Nephron progenitor cell (in vitro differentiated cells): ENCODE data around the gene ALK.

Experiments
- DNase-seq: peaks from one replicate; pipeline ENCODE4 v3.0.0; 2021
- H3K27ac Mint-ChIP-seq: 2 replicates; pipeline ENCODE4 v1.8.0; 2021; ENCODE audit warnings: mild to moderate bottlenecking, moderate library complexity, mixed read lengths
- H3K27me3 Mint-ChIP-seq: 2 replicates; pipeline ENCODE4 v1.8.0; 2021; ENCODE audit warnings: mild to moderate bottlenecking, low read depth, mixed read lengths; ENCODE audit not compliant: poor library complexity
- H3K36me3 Mint-ChIP-seq: 2 replicates; pipeline ENCODE4 v1.8.0; 2021; ENCODE audit warnings: low read depth, mixed read lengths
- H3K4me1 Mint-ChIP-seq: 2 replicates; pipeline ENCODE4 v1.8.0; 2021; ENCODE audit warnings: mixed read lengths
- H3K4me3 Mint-ChIP-seq: 2 replicates; pipeline ENCODE4 v1.8.0; 2021; ENCODE audit warnings: mild to moderate bottlenecking, moderate library complexity, mixed read lengths
- H3K9me3 Mint-ChIP-seq: 2 replicates; pipeline ENCODE4 v1.8.0; 2021; ENCODE audit warnings: mild to moderate bottlenecking, moderate library complexity, mixed read lengths
- TF ChIP-seq, protein P1 (sequence below): fragments of 200-600 bp; sonication (generic); IDR thresholded peaks from 2 replicates; pipeline ENCODE4 v1.5.0; 2021; ENCODE audit warnings: antibody characterized with exemption

ALK gene

DNA sequence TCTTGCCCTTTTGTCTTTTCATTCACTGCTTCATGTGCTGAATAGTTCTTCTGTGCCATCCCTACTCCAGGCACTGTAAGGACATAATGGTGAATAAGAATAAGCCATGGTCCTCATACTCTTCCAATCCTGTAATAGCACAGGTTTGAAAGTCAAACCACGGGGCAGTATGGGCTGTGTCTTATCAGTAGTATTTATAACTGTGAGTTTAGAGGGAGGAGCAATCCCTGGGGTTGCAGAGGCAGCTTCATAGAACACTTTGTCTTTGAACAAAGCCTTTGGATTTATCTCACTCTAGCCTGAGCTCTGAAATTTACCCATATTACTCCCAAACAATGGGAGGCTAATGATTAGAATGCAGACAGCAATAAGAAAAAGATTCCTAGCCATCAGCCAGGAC lies 30.2 kb upstream of the ALK start:
- Mint-ChIP-seq H3K27me3 (peaks cover 20% of the 10 kb centered on the region), H3K36me3 (no peaks in the 10 kb centered on the region), H3K9me3 (no peaks in the 10 kb centered on the region), H3K27ac (no peak overlapping the region), H3K4me1 (no peaks in the 10 kb centered on the region), H3K4me3 (no peak overlapping the region)
- no peak for DNase-seq
- TF ChIP-seq, protein P1, sequence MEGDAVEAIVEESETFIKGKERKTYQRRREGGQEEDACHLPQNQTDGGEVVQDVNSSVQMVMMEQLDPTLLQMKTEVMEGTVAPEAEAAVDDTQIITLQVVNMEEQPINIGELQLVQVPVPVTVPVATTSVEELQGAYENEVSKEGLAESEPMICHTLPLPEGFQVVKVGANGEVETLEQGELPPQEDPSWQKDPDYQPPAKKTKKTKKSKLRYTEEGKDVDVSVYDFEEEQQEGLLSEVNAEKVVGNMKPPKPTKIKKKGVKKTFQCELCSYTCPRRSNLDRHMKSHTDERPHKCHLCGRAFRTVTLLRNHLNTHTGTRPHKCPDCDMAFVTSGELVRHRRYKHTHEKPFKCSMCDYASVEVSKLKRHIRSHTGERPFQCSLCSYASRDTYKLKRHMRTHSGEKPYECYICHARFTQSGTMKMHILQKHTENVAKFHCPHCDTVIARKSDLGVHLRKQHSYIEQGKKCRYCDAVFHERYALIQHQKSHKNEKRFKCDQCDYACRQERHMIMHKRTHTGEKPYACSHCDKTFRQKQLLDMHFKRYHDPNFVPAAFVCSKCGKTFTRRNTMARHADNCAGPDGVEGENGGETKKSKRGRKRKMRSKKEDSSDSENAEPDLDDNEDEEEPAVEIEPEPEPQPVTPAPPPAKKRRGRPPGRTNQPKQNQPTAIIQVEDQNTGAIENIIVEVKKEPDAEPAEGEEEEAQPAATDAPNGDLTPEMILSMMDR = no peak

DNA sequence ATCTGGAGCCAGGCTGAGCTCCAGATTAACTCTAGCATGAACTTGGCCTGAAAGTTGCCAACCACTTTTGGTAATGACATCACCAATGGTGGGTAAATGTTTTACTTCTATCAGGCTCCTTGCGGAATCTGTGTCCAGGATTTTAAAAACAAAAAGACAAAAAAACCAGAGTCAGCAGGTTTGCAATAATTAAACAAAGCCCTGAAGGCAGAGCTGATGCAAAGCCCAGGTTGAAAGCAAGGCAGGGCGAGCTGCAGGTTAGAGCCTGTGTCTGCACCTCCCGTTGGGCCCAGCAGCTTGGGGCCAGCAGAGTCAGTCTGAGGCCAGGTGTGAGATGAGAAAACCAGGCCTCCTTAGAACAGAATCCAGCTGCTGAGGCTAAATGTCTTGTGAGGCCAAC lies 29.1 kb upstream of the ALK start:
- Mint-ChIP-seq H3K4me1 (no peaks in the 10 kb centered on the region), H3K9me3 (no peaks in the 10 kb centered on the region), H3K36me3 (no peaks in the 10 kb centered on the region), H3K27ac (no peak overlapping the region), H3K4me3 (no peak overlapping the region), H3K27me3 (peaks cover 18% of the 10 kb centered on the region)
- TF ChIP-seq, protein P1 = no peak
- no peak for DNase-seq

DNA sequence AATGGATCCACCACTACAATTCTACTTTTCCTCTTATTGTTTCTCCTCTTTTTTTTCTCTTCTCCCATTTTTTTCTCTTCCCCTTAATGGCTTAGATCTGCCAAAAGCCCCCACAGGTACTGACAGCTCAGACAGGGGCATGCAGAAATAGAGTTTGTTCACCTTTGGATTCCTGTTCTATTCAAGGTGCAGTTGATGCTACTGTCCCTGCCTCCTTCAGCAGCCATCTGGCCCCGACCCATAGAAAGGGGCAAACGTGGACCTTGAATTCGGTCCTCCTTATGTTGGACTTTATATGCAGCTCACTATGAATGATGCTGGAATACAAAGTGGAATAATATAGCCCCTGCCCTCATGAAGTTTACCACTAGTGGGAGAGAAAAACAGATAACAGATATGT lies 27.7 kb upstream of the ALK start:
- Mint-ChIP-seq H3K27me3 (peaks cover 14% of the 10 kb centered on the region), H3K27ac (no peak overlapping the region), H3K36me3 (no peaks in the 10 kb centered on the region), H3K9me3 (no peaks in the 10 kb centered on the region), H3K4me3 (no peak overlapping the region), H3K4me1 (no peaks in the 10 kb centered on the region)
- TF ChIP-seq, protein P1 = no peak
- no peak for DNase-seq

DNA sequence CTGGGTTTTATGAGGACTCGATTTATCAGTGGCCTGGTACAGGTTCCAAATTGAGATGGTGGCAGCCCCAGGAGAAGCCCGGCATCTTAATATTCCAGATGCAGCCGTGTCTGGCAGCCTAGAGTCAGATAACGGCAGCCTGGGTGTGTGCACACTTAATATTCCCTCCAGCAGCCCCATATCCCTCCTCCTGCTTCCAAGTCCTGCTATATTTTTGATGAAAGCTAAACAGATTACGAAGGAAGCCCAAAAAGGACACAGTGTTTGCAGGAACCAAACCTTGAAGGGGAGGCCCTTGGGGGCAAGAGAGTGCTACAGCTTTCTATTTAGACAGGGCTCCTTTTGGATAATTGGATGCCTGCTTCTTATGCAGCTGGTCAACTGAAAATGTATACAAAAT lies 25.1 kb upstream of the ALK start:
- Mint-ChIP-seq H3K4me1 (no peaks in the 10 kb centered on the region), H3K9me3 (no peaks in the 10 kb centered on the region), H3K4me3 (no peak overlapping the region), H3K36me3 (no peaks in the 10 kb centered on the region), H3K27ac (no peak overlapping the region), H3K27me3 (peaks cover 15% of the 10 kb centered on the region)
- no peak for DNase-seq
- TF ChIP-seq, protein P1 = no peak

DNA sequence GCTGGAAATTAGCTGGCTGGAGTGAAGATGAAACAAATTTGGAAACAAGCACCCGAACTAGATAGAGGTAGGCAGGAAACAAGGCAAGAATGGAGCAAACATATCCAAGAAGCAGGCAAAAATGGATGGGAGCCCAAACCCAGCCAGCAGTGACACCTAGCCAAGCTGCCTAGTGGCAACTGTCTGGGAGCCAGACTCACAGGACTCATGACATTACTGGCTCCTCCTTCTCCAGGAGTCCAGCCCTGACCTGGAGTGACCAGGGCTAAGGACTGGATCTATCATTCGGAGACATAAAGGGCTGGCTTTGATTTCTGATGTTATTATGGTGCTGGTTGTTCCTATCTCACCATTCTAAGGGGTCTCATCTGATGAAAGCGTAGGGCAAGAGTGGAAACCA lies 21.3 kb upstream of the ALK start:
- Mint-ChIP-seq H3K4me1 (peaks cover 5% of the 10 kb centered on the region), H3K27ac (no peak overlapping the region), H3K27me3 (peaks cover 8% of the 10 kb centered on the region), H3K9me3 (no peaks in the 10 kb centered on the region), H3K36me3 (no peaks in the 10 kb centered on the region), H3K4me3 (no peak overlapping the region)
- DNase-seq = no peak
- TF ChIP-seq, protein P1 = no peak

DNA sequence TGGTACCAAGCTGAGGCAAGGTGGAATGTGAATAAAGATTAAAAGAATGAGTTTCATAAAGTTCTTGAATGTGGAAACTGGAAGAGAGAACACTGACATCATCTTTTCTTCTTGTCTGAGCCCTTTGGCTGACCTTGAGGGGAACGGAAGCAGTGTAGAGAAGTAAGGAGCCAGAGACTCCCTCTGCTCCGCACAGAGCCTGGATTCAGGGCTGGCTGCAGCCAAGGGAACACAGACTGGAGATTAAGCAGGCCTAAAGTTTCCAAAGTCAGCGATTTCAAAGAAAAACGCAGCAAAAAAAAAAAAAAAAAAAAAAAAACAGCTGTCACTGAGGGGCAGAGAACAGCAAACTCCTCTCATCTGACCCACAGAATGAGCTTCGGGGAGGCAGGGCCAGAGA lies 19.3 kb upstream of the ALK start:
- peaks cover 10% of the 10 kb centered on the region for H3K27me3 Mint-ChIP-seq
- H3K9me3 Mint-ChIP-seq = no peaks in the 10 kb centered on the region
- H3K4me1 Mint-ChIP-seq = peaks cover 5% of the 10 kb centered on the region
- no peak for DNase-seq
- H3K27ac Mint-ChIP-seq = no peak overlapping the region
- H3K4me3 Mint-ChIP-seq = no peak overlapping the region
- no peaks in the 10 kb centered on the region for H3K36me3 Mint-ChIP-seq
- TF ChIP-seq, protein P1 = no peak
